Ishikawa (cell line): ENCODE measurements around the gene ARVCF.

ENCODE experiments used
- CREB1 ChIP-seq: IDR thresholded peaks from 2 replicates; pipeline ENCODE4 v1.6.1; 2012; ENCODE audit warnings: low read depth
- TF ChIP-seq, protein P1 (sequence below): IDR thresholded peaks from 2 replicates; pipeline ENCODE4 v1.6.1; 2012; ENCODE audit warnings: low read depth, mild to moderate bottlenecking
- TF ChIP-seq, protein P2 (sequence below): IDR thresholded peaks from 2 replicates; pipeline ENCODE4 v1.6.1; 2012

DNA sequence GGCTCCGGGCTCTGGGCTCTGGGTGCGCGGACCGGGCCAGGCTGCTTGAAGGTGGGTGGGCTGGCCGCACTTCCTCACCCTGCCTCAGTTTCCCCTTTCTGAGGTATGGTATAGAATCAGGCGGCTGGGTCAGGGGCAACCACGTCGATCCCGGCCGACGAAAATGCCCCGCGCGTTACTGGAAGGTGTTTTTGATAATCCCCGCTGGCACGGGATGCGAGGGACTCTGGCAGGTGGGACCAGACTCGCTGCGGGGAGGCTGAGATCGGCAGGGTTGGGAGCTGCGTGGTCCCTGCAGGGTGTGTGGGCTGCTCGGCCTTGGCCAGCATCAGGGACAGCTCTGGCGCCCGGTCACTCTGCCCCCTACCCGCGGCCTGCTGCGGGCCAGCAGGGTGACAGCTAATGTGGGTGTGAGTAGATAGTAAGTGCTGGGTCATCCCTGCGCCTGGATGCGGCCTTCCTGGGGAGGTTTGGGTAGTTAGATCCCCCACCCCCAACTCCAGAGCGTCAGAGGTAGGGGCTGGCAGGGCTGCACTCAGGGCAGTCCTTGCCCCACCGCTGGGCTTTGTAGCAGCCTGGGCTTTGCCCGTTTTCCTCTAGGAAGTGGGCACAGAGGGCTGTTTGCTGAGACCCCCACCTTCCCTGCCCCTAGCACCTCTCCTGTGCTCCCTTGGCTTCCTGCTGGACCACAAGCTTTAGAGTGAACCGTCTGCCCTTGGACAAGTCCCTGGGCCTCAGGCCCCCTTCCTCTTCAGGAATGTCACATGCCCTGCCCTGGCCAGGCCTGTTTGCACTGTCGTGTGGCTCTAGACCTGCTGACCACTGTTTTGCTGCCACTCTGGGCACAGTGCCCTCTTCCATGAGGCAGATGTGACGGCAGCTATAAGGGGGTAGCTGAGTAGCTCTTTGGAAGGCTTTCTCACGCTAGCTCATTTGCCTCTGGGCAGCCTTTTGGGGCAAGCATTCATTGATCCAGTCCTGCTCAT lies 4.9 kb upstream of the ARVCF start:
- TF ChIP-seq, protein P1, sequence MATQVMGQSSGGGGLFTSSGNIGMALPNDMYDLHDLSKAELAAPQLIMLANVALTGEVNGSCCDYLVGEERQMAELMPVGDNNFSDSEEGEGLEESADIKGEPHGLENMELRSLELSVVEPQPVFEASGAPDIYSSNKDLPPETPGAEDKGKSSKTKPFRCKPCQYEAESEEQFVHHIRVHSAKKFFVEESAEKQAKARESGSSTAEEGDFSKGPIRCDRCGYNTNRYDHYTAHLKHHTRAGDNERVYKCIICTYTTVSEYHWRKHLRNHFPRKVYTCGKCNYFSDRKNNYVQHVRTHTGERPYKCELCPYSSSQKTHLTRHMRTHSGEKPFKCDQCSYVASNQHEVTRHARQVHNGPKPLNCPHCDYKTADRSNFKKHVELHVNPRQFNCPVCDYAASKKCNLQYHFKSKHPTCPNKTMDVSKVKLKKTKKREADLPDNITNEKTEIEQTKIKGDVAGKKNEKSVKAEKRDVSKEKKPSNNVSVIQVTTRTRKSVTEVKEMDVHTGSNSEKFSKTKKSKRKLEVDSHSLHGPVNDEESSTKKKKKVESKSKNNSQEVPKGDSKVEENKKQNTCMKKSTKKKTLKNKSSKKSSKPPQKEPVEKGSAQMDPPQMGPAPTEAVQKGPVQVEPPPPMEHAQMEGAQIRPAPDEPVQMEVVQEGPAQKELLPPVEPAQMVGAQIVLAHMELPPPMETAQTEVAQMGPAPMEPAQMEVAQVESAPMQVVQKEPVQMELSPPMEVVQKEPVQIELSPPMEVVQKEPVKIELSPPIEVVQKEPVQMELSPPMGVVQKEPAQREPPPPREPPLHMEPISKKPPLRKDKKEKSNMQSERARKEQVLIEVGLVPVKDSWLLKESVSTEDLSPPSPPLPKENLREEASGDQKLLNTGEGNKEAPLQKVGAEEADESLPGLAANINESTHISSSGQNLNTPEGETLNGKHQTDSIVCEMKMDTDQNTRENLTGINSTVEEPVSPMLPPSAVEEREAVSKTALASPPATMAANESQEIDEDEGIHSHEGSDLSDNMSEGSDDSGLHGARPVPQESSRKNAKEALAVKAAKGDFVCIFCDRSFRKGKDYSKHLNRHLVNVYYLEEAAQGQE: no peak; the same call in 1 of the 2 replicates
- no peak for TF ChIP-seq CREB1
- TF ChIP-seq, protein P2, sequence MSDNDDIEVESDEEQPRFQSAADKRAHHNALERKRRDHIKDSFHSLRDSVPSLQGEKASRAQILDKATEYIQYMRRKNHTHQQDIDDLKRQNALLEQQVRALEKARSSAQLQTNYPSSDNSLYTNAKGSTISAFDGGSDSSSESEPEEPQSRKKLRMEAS: no peak
